ENCODE data around the gene SERPINE1.

- TF ChIP-seq PHB2 (IDR thresholded peaks at IDR 0.05; ENCODE audit: partially characterized antibody) (no peak), EP300 (IDR thresholded peaks at IDR 0.05; ENCODE audit: low read depth in 2 of 2, low read length in 2 of 2) (no peak), EP300 (CRISPR knock-in tag; IDR thresholded peaks at IDR 0.05; ENCODE audit: borderline replicate concordance) (no peak), GMEB1 (CRISPR knock-in tag; IDR thresholded peaks at IDR 0.05; ENCODE audit: borderline replicate concordance) (no peak), ZBTB4 (CRISPR knock-in tag; IDR thresholded peaks at IDR 0.05; ENCODE audit: borderline replicate concordance) (no peak), ZNF318 (CRISPR knock-in tag; IDR thresholded peaks at IDR 0.05) (no peak), EZH2 (conservative IDR thresholded peaks at IDR 0.05; ENCODE audit: low read depth, low read length) (no peak), SMARCC2 (IDR thresholded peaks at IDR 0.05) (no peak), CTCF (CRISPR knock-in tag; IDR thresholded peaks at IDR 0.05) (no peak)
These were observed 13.1 kb upstream of the SERPINE1 start for GRCh38 chr7:101113836-101114235.

Data from HepG2 (cell line).